ENCODE measurements around the gene SLC13A3.

DNA sequence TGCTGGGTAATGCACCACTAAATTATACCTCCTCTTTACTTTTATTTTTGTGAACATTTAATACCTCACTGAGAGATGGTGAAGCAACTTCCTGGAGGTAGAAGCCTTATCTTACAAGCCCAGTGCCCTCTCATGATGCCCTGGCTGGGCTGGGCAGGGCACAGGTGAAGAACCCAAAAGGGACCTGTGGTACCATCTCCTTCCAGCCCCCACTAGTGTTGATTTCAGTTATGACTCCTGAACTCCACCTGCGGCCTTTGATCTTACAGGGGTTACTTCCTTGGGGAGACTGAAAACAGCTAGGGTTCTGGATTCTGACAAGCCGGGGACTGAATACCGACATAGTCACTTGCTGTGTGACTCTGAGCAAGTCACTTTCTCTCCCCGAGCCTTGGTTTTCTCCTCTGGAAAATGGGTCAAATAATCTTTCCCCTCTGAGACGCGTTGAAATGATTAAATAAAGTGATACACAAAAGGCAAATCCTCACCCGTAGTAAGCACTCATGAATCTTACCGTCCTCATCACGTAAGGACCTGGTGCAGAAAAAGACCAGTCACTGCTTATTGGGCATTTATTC lies 1.2 kb downstream of the SLC13A3 start:
- no peak for TF ChIP-seq POLR2A (IDR thresholded peaks at IDR 0.05; ENCODE audit: low read depth, low read length)
- no peak for TF ChIP-seq MXI1 (IDR thresholded peaks at IDR 0.05; ENCODE audit: borderline replicate concordance, low read depth, low read length)
- no peak for TF ChIP-seq BHLHE40 (IDR thresholded peaks at IDR 0.05; ENCODE audit: low read depth, low read length)
- TF ChIP-seq, protein P1, sequence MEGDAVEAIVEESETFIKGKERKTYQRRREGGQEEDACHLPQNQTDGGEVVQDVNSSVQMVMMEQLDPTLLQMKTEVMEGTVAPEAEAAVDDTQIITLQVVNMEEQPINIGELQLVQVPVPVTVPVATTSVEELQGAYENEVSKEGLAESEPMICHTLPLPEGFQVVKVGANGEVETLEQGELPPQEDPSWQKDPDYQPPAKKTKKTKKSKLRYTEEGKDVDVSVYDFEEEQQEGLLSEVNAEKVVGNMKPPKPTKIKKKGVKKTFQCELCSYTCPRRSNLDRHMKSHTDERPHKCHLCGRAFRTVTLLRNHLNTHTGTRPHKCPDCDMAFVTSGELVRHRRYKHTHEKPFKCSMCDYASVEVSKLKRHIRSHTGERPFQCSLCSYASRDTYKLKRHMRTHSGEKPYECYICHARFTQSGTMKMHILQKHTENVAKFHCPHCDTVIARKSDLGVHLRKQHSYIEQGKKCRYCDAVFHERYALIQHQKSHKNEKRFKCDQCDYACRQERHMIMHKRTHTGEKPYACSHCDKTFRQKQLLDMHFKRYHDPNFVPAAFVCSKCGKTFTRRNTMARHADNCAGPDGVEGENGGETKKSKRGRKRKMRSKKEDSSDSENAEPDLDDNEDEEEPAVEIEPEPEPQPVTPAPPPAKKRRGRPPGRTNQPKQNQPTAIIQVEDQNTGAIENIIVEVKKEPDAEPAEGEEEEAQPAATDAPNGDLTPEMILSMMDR (conservative IDR thresholded peaks at IDR 0.05; ENCODE audit: low read depth, low read length) = no peak
- TF ChIP-seq NFE2L2 (IDR thresholded peaks at IDR 0.05; ENCODE audit: low read depth, low read length) = no peak
- no peak for TF ChIP-seq CHD1 (IDR thresholded peaks at IDR 0.05; ENCODE audit: low read depth, low read length)
